ELF-1 (cell line): ENCODE measurements around the gene FCMR.
A peak's percentile ranks its signal among the peaks of the same experiment; 100 is the strongest.
"Not testable (repeated sequence)": the region's sequence is repeated elsewhere in the genome, so short reads cannot be mapped to it uniquely, and the experiment has no call there.

Source experiments
- DNase-seq: peaks from one replicate; pipeline ENCODE4 v3.0.0-alpha.2; 2016; ENCODE audit warnings: low read depth, low spot score

FCMR gene

DNA sequence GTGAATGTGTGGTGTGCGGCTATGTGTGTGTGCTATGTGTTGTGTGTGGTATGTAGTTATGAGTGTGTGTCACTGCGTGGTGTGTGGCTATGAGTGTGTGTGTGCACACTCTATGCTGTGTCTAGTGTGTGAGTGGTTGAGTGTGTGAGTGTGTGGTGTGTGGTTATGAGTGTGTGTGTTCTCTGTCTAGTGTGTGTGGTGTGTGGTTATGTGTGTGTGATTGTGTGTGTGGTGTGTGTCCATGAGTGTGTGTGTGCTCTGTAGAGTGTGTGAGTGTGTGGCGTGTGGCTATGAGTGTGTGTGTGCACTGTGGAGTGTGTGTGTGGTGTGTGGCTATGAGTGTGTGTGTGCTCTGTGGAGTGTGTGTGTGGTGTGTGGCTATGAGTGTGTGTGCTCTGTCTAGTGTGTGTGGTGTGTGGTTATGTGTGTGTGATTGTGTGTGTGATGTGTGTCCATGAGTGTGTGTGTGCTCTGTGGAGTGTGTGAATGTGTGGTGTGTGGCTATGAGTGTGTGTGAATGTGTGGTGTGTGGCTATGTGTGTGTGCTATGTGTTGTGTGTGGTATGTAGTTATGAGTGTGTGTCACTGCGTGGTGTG is 2.3 kb upstream of the FCMR start:
- not testable (repeated sequence) for DNase-seq

DNA sequence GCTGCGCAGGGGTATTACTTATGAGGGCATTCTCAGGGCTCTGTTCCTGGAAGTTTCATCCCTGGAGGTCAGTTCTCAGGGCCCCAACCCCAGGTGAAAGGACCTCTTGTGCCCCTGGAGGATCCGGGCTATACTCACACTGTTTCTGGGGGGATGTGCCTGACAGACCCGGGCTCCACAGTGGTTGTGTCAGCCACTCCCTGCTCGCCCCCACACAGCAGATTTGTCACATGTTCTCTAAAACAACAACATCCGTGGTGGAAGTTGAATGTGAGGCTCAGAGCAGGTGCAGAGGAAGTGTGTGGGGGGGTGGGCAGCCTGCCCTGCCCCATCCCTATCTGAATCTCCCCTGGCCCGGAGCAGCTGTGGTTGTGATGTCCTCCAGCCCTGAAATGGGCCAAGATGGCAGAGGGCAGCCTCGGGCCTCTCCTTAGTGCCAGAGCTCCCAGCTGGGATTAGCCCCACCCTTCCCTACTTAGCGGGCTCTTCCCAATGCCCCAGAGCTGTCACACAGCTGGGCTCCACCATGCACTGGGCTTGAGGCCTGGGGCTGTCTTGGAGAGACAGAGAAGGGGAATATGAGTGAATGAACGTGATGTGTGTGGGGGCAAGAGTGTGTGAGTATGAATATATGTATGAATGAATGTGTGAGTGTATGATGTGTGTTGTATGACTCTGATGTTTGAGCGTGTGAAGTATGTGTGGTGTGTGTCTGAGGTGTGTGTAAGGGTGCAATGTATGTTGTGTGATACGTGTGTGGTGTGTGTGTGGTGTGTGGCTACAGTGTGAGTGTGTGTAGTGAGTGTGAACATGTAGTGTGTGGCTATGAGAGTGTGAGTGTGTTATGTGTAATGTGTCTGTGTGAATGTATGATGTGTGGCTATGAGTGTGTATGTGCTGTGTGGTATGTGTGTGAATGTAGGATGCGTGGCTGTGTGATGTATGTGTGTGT is 1.5 kb upstream of the FCMR start:
- DNase-seq = no peak

DNA sequence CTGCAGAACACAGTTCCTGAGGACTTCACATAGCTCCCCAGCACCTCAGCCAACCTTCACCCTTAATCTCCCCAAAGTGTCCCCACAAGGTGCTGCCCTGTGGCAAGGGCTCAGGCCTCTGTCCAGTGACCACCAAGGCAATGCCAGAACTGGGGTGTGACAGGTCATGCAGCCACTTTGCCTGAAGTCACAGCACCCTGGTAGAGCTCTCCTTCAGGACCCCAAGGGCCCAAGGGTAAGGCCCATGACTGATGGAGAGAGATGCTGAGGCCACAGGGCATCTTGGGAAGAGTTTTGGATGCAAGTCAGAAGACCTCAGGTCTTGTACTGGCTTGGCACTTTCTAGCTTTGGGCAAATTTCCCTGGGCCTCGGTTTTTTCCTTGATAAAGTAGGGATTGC is 783 bp upstream of the FCMR start:
- no peak for DNase-seq

DNA sequence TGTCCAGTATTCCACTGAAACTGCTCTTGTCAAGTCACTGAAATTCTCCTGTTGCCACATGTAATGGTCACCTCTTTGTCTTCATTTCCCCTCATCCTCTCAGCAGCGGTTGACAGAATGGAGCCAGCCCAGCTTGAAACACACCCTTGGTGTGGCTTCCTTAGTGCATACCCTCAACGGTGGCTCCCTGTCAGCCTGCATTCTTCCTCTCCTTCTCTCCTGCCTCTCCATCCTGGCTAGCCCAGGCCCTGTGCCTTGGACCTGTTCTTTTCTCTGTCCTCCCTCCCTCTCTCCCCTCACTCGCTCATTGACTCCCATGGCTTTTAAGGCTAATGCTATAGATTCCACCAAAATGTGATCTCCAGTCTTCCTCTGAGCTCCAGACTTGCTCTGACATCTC is 3.7 kb downstream of the FCMR start:
- no peak for DNase-seq

DNA sequence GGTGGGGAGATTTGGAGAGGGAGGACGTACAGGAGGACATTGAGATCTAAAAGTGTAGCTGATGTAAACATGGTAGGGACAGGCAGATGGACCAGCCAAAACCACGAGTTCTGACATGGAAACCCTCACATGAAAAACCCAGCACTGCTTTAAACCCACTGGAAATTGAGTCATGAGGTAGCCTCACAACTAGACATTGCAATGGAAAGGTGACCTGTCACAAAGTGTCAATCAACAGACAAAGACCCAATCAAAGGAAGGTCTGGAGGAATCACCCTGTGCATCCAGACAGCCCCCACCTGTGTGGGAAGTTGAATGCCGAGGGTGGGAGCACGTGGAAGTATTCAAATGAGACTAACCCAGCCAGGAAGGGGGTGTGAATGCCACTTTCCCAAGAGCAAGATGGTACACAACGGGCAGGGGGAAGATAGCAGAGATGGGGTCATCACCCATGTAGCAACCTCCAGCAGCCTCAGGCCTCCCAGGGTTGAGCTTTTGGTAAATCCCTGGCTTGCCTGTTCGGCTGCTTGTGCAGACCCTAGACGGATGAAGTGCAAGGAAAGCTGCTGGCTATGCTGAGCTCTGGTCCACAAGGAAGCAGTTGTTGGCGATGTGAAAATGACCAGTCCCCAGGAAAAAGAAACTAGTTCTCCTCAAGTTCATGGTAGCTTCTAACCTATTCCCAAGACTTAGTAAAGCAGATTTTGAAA is 5.6 kb downstream of the FCMR start:
- no peak for DNase-seq

DNA sequence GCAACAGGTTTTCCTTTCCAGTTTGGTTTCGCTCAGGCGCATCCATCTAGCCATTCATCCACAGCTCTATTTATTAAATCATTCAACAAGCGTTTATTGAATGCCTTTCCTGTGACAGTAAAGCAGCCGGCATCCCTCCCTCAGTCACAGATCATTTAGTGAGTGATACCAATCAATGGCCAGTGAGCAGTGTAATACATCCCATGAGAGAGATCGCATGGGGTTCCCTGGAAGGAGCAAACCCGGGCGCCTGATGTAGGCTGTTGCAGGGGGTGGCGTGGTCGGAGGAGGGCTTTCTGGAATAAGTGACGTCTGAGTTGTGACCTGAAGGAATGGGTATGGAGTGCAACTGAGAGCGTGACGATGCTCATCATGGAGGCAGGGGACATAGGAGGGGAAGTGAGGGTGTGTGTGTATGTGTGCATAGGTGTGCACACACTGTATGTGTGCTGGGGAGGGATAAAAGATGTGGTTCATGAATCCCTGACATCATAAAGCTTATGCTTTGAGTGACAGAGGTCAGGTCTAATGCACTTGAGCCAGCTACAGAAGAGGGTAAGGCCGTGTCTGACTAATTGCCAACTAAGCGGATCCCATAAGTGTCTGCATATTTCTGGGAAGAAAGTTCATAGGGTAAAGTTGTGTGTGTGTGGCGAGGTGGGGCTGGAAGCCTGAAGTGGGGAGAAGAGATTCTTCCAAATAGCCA is 6.6 kb downstream of the FCMR start:
- no peak for DNase-seq

DNA sequence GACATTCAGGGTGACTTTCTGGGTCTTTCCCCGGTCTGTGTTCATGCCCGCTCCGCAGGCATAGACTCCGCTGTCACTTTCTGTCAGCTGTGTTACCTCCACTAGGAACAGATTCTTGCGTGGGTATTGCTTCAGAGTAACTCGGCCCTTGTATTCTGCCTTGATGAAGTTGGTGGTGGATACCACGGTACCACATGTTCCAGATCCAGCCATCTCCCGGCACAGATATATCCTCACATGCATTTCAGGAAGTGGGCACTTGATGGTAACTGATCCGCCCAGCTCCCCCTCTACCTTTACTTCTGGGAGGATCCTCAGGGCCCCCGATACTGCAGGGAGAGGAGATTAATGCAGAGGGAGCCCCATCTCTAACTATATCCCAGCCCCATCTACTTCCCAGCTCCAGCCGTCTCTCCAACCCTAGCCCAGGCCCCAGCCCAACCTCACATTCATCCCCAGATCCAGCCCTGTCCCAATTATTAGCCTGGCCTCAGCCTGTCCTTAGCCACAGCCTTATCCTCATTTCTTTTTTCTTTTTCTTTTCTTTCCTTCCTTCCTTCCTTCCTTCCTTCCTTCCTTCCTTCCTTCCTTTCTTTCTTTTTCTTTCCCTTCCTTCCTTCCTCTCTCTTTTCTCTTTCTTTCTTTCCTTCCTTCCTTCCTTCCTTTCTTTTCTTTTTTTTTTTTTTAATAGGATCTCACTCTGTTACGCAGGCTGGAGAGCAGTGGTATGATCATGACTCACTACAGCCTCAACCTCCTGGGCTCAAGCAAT is 7.8 kb downstream of the FCMR start:
- no peak for DNase-seq

DNA sequence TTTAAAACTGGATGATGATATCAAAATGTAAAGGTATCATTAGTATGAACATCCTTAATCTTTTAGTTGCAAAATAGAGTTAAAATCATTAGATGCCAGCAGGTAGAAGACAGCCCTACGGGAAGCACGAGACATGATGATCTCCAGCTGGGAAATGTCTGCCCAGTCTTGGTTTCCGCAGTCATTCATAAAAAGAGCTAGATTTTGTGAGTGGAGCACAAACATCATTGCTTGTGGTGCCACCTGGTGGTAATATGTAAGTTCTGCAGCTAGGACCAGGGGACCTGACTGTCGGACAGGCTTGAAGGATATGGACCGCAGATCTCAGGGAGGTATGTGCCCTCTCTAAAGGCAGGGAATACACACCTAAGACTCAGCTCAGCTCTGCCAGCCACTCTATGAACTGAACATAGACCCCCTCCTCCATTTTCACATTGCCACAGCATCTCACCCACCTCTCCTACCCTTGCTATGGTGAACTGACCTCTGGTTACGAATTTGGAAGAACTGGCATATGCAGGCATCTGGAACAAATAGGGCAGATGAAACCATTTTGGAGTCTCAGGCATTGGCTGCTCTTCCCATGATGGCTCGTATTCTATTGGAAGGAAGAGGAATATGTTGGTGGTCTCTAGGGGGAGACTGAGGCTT is 9.2 kb downstream of the FCMR start:
- peak; percentile 62 for DNase-seq

DNA sequence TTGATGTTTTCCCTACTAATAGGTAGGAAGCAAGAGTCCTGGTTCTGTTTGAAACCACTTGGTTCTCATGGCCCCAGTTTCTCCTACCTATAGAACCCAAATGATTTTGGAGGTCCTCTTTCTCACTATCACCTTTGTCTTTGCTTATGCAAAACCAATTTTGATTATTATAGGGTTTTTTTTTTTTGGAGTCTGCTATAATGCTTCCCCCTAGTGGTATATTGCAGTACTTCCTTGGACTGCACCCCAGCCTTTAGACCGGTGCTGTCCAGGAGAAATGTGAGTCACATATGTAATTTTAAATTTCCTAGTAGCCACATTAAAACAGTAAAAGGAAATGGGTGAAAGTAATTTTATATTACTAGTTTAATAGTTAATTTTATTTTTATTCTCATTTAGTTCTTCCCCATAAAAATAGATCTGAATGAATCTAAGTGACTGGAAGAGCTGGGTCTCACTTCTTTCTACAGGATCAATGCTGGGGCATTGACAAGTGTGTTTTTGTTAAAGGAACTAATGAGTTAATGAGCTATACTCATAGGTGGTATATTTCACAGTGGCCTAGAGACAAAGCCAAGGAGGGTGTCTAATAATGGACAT is 10.6 kb downstream of the FCMR start:
- no peak for DNase-seq

DNA sequence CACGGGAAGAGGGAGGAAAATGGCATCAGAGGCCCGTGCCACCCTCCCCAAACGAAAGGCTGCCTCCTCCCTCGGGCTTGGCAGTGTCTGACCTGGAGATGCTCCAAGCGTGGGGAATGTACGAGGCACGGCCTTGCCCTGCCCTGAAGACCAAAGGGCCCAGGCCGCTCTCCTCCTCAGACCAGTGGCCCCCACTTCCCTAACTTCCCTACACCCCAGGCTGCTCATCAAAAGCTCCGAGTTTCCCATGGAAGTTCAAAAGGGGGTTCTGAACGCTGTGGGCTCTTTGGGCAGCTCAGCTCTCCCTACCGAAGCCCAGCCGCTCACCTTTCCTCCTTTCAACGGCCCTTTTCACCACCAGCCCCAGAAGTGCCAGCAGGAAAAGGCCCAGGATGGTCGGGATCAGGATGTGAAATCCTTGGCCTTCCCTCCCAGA is 11.8 kb downstream of the FCMR start:
- DNase-seq = no peak

DNA sequence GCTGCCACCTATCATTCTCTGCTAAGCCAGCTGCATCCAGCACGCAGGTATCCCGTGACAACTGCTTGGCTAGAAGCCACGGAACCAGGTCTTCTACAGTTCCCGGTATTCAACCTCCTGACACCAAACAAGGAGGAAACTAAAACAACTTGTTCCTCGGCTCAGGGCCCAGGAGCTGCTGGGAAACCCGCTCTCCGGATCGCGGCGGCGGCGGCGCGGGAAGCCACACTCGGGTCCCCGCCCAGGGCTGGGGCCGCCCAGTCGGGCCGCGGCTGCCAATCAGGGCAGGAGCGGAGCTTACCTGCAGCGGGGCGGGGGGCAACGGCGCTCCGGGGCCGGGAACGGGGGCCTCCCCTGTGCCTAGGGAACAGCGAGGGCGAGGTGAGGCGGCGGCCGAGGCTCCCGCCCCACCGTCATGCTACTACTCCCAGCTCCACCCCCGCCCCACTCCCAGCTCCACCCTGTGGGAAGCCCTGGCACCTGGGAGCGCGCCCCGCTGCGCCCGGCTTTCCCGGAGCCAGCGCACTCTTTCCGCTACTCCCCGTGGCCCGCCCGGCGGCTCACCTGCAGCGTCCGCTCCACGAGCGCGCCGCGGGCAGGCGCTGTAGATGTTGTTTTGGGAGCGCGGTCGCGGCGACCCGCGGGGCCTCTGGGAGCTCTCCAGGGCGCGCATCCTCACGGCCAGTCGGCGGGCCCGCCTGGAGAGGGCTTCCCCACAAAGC is 12.4 kb downstream of the FCMR start:
- peak; percentile 65 for DNase-seq

DNA sequence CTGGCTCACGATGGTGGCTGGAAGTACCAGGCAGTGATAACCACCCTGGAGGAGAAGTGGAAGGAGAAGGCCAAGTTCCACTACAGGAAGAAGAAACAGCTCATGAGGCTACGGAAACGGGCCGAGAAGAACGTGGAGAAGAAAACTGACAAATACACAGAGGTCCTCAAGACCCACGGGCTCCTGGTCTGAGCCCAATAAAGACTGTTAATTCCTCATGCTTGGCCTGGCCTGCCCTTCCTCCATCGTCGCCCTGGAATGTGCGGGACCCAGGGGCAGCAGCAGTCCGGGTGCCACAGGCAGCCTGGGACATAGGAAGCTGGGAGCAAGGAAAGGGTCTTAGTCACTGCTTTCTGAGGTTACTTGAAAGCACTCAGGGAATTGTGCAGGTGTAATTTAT is 13.7 kb downstream of the FCMR start:
- DNase-seq = no peak

DNA sequence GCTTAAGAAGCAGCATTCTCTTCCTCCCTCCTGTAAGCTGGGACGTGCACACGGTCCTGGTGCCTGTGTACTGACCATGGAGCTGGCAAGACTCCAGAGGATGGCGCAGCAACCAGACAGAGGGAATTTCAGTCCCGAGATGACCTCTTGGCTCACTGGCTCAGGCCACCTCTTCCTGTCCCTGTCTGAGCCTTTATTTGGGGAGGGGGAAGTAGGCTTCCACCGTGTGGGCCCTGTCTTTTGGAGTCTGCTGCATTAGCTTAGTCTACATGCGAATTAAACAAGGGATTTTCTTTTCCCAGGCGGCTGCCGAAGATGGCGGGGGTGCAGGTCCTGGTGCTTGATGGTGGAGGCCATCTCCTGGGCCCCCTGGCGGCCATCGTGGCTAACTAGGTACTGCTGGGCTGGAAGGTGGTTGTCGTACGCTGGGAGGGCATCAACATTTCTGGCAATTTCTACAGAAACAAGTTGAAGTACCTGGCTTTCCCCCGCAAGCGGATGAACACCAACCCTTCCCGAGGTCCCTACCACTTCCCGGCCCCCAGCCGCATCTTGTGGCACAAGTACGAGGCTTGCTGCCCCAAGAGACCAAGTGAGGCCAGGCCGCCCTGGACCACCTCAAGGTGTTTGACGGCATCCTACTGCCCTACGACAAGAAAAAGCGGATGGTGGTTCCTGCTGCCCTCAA is 14.3 kb downstream of the FCMR start:
- peak; percentile 56 for DNase-seq

DNA sequence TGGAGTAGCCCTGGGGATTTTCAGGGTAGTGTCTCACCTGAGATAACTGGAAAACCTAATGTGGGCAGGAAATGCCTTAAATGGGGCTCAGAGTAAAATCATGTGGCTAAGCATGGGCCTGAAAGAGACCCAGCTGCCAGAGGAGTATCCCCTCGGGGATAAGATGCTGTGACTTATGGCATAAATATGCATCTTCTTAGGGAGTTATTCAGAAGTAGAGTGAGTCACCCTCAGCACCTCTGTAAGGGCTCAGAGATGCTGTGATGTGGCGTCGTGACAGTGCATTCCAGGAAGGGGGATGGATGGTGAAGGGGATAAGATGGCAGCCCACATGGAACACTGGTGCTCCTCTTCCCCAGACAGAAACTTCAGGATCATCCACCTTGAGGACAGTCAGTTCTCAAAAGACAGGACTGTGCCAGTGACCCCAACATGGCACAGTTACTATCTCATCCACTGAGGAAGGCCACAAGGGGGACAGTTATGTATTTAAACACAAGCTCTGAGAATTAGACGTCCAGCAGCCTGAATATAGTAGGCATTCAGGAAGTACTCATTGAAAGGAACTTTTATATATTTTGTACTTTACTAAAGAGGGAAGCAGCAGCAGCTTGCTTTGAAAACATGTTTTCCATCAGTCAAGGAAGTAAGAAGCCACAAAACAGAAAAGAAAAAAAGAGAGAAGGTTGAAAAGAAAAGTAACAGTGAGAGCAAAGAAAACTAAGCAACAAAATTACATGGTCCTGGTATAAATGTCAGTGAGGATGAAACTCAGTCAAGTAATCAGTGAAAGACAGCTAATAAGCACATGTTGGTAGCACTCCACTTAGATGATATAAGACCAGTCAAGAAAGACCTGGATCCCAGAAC is 16.2 kb downstream of the FCMR start:
- DNase-seq = no peak

DNA sequence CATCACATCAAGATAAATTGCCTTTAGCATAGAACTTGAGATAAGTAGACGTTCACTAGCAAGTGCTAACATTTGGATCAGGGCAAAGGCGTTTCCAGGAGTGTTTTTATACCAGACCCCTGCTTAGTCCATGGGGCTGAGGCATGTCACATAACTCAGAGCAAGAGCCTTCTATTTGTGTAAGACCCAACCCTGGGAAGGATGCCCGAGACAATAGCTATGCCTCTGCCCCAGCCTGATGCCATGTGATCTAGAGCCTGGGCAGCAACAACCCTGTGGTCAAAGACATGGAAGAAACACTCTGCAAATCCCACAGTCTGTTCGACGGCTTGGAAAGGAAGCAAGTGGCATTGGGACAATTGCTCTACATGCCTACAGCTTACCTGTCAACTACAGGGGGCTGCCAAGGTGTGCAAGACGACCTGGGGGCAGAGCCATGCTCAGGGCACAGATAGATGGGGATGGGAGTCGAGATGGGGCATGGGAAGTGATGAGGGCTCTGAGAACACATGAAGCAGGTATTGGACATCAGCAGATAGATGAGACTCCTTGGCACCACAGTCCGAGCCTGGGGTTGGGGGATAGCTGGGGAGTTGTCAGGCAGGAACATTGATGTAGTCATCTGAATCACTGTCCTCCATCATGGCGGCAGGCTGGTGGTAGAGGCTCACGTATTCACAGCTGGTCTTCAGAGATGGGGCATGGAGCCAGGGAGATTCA is 17.2 kb downstream of the FCMR start:
- no peak for DNase-seq

DNA sequence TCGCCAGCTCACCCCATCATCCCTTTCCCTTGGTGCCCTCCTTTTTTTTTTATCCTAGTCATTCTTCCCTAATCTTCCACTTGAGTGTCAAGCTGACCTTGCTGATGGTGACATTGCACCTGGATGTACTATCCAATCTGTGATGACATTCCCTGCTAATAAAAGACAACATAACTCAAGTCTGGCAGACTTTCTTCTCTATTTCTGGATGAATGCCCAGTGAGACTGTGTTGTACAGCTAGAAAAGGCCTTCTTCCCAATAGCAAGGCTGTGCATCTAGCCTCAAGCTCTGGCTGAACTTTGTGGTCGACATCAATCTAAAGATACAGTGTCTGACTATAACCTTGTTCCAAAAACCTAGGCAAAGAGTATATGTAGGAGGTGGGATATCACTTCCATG is 18.1 kb downstream of the FCMR start:
- no peak for DNase-seq

DNA sequence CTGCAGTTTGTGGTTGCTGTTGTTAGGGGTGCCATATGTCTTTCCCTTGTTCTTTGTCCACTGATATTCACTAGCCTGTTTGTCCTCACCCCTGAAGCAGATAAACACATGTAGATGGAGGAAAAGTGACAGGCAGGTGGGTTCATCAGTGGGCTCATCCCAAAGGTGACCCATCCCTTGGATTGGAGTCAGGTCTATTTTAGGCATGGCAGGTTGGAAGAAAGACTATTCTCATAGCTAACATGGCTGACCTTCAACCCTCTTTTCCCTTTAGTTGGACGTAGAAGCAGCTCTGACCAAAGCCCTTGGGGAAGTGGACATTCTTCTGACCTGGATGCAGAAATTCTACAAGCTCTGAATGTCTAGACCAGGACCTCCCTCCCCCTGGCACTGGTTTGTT is 19.0 kb downstream of the FCMR start:
- no peak for DNase-seq
